ENCODE measurements around the gene NUTM1.
"Not testable (repeated sequence)": the region's sequence is repeated elsewhere in the genome, so short reads cannot be mapped to it uniquely, and the experiment has no call there.

Gene NUTM1

DNA sequence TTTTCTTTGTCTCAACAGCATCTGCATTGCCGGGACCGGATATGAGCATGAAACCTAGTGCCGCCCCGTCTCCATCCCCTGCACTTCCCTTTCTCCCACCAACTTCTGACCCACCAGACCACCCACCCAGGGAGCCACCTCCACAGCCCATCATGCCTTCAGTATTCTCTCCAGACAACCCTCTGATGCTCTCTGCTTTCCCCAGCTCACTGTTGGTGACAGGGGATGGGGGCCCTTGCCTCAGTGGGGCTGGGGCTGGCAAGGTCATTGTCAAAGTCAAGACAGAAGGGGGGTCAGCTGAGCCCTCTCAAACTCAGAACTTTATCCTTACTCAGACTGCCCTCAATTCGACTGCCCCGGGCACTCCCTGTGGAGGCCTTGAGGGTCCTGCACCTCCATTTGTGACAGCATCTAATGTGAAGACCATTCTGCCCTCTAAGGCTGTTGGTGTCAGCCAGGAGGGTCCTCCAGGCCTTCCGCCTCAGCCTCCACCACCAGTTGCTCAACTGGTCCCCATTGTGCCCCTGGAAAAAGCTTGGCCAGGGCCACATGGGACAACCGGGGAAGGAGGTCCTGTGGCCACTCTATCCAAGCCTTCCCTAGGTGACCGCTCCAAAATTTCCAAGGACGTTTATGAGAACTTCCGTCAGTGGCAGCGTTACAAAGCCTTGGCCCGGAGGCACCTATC is 5.0 kb downstream of the NUTM1 start:
- Histone ChIP-seq H3K9ac (ENCODE audit: low read depth, low read length) (no peak overlapping the region), H3K9me3 (ENCODE audit: control insufficient read depth, insufficient read depth, low read length) (no peaks in the 10 kb centered on the region), H3K36me3 (ENCODE audit: insufficient read depth, low read length) (no peaks in the 10 kb centered on the region)

DNA sequence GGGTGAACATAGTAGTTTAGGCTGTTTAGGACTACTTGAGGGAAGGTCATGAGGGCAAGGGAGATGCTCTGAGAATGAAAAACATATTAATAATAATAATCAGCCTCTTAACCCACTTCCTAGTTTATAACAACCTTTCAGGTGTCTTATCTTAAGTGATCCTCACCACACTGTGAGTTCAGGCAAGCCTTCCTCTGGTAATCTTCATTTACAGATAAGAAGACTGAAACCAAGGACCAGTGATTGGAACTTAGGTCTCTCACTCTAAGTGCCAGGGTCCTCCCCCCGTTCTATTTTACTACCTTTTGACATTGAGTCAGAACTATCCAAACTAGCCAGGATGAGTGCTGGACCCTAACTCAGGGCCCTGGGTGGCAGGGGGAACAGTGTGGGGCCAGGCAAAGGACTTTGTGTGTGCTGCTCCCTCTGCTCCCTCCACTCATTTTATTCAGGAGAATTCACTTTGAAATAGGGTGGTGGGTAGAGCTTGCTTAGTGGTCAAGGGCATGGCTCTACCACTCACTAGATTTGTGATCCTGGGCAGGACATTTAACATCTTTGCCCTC is 5.7 kb downstream of the NUTM1 start:
- H3K4me1 ChIP-seq (ENCODE audit: insufficient read depth, low read length) = no peaks in the 10 kb centered on the region
- H3K36me3 ChIP-seq (ENCODE audit: insufficient read depth, low read length) = no peaks in the 10 kb centered on the region
- no peak overlapping the region for H3K9ac ChIP-seq (ENCODE audit: low read depth, low read length)
- no peaks in the 10 kb centered on the region for H3K9me3 ChIP-seq (ENCODE audit: control insufficient read depth, insufficient read depth, low read length)

More for the DNA sequence above, 5.0 kb downstream of the NUTM1 start:
- H3K4me1 ChIP-seq (ENCODE audit: insufficient read depth, low read length) = no peaks in the 10 kb centered on the region

DNA sequence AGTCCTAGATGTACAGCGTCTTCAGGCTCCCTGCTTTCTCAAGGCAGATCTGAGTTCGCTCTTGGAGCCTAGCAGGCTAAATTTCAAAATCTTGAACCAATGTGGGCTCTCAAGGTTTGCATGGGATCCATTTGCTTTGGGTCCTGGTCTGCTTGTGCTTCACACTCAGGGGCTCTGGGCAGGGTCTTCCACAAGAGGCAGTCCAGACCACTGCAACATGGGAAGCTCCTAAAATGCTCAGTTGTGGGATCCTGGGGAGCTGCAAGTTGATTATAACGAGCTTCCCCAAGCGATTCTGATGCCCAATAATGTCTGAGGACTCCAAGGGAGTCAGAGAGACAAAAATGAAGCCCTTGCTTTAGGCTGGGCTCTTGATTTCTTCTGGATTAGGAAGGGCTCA is 6.7 kb downstream of the NUTM1 start:
- H3K9ac ChIP-seq (ENCODE audit: low read depth, low read length) = no peak overlapping the region
- H3K4me1 ChIP-seq (ENCODE audit: insufficient read depth, low read length) = no peaks in the 10 kb centered on the region
- no peaks in the 10 kb centered on the region for H3K9me3 ChIP-seq (ENCODE audit: control insufficient read depth, insufficient read depth, low read length)
- no peaks in the 10 kb centered on the region for H3K36me3 ChIP-seq (ENCODE audit: insufficient read depth, low read length)

DNA sequence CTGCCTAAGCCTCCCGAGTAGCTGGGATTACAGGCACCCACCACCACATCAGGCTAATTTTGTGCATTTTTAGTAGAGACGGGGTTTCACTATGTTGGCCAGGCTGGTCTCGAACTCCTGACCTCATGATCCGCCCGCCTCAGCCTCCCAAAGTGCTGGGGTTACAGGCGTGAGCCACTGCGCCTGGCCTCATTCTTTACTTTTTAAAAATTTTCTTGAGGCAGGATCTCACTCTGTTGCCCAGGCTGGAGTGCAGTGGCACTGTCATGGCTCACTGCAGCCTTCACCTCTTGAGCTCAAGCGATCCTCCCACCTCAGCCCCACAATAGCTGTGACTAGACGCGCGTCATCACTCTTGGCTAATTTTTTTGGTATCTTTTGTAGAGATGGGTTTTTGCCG is 9.9 kb downstream of the NUTM1 start:
- H3K36me3 ChIP-seq (ENCODE audit: insufficient read depth, low read length); H3K9me3 ChIP-seq (ENCODE audit: control insufficient read depth, insufficient read depth, low read length); H3K4me1 ChIP-seq (ENCODE audit: insufficient read depth, low read length); H3K9ac ChIP-seq (ENCODE audit: low read depth, low read length): not testable (repeated sequence)

DNA sequence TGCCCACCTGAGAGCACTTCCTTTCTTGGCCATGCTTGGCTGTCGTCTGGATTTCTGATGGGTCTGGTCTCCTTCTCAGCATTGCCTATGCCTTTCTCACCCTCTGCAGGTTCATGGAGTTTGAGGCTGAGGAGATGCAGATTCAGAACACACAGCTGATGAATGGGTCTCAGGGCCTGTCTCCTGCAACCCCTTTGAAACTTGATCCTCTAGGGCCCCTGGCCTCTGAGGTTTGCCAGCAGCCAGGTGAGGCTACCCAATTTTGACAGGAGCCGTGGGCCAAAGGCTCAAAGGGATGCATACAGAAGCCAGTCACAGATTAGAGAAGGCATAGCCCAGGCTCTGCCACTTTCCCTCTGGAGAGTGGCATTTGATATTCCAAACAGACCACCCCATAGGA is 10.5 kb downstream of the NUTM1 start:
- H3K4me1 ChIP-seq (ENCODE audit: insufficient read depth, low read length) = no peaks in the 10 kb centered on the region
- H3K36me3 ChIP-seq (ENCODE audit: insufficient read depth, low read length) = peaks cover 4% of the 10 kb centered on the region; the same call in 1 of the 2 replicates
- no peak overlapping the region for H3K9ac ChIP-seq (ENCODE audit: low read depth, low read length)
- H3K9me3 ChIP-seq (ENCODE audit: control insufficient read depth, insufficient read depth, low read length) = no peaks in the 10 kb centered on the region

DNA sequence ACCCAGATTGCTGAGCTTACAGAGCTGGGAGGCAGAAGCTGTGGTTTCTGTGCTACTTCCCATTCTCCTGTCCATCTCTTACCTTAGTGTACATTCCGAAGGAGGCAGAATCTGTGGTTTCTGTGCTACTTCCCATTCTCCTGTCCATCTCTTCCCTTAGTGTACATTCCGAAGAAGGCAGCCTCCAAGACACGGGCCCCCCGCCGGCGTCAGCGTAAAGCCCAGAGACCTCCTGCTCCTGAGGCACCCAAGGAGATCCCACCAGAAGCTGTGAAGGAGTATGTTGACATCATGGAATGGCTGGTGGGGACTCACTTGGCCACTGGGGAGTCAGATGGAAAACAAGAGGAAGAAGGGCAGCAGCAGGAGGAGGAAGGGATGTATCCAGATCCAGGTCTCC is 11.2 kb downstream of the NUTM1 start:
- Histone ChIP-seq H3K9me3 (ENCODE audit: control insufficient read depth, insufficient read depth, low read length) (no peaks in the 10 kb centered on the region), H3K9ac (ENCODE audit: low read depth, low read length) (no peak overlapping the region), H3K4me1 (ENCODE audit: insufficient read depth, low read length) (no peaks in the 10 kb centered on the region), H3K36me3 (ENCODE audit: insufficient read depth, low read length) (peaks cover 9% of the 10 kb centered on the region; the same call in 1 of the 2 replicates)

DNA sequence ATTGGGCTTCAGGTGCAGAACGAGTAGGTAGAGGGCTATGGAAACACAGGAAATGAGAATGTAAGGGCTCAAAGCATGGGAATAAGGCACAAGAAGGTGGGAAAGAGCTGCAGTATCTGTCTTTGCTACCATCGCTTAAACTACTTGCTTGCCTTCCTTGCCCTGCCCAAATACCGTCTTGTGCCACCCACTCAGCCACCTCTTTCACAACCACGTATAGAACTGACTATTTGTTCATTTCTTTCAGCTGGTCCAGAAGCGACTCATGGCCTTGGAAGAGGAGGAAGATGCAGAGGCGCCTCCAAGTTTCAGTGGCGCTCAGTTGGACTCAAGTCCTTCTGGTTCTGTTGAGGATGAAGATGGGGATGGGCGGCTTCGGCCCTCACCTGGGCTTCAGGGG is 12.1 kb downstream of the NUTM1 start:
- no peaks in the 10 kb centered on the region for H3K4me1 ChIP-seq (ENCODE audit: insufficient read depth, low read length)
- no peaks in the 10 kb centered on the region for H3K9me3 ChIP-seq (ENCODE audit: control insufficient read depth, insufficient read depth, low read length)
- H3K36me3 ChIP-seq (ENCODE audit: insufficient read depth, low read length) = peaks cover 11% of the 10 kb centered on the region; the same call in 1 of the 2 replicates
- no peak overlapping the region for H3K9ac ChIP-seq (ENCODE audit: low read depth, low read length)

DNA sequence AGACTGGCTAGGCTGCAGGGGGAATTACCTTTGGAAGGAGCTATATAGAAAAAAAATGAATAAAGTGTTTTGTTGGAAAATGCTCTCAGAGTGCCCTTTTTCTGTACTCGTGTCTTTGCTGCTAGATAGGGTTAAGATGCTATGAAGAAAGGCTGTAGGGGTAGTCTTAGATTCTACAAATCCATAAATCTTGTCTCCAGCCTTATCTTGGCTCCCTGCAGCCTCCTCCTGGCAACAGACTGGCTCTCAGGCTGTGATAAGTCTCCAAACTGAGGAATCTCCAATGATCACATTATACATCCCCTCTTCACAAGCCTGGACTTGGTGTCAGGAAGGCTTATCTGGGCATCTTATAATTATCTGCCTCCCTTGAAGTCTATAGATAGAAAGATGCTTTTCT is 14.5 kb downstream of the NUTM1 start:
- Histone ChIP-seq H3K4me1 (ENCODE audit: insufficient read depth, low read length) (no peaks in the 10 kb centered on the region), H3K9ac (ENCODE audit: low read depth, low read length) (no peak overlapping the region), H3K36me3 (ENCODE audit: insufficient read depth, low read length) (peaks cover 12% of the 10 kb centered on the region), H3K9me3 (ENCODE audit: control insufficient read depth, insufficient read depth, low read length) (no peaks in the 10 kb centered on the region)

DNA sequence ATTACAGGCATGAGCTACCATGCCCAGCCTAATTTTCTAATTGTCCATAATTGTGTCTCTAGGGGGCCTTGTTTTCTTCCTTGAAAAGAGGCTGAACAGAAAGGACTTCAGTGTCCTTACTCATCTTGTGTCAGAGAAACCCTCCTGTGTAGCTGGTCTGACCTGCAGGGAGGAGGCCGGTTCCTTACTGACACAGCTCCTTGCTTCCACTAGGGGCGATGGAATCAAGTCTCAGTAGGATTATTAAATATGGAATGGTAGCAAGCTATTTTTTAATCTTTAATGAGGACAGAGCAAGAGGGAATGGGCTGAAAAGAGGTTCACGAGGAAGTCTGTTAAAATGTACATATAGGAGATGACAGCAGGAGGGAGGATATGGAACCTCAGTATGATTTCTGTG is 15.3 kb downstream of the NUTM1 start:
- H3K9me3 ChIP-seq (ENCODE audit: control insufficient read depth, insufficient read depth, low read length) = no peaks in the 10 kb centered on the region
- peaks cover 19% of the 10 kb centered on the region for H3K36me3 ChIP-seq (ENCODE audit: insufficient read depth, low read length)
- H3K4me1 ChIP-seq (ENCODE audit: insufficient read depth, low read length) = no peaks in the 10 kb centered on the region
- no peak overlapping the region for H3K9ac ChIP-seq (ENCODE audit: low read depth, low read length)

DNA sequence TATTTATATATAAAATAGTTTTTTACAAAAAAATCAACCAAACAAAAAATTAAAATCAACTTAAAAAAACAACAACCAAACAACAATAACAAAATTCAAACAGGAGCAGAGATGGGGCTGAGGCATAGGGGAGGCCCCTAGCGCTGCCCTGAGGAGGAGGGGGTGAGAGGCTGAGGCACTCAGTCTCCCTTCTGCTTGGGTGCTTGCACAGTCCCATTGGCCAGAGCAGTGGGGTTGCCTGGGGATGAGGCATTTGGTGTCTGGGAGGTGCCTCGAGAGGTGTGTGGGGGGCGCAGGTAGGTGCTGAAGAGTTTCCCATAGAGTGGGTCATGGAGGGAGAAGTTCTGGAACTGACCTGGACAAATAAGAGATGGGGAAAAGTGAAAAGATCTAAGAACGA is 15.8 kb downstream of the NUTM1 start:
- H3K9me3 ChIP-seq (ENCODE audit: control insufficient read depth, insufficient read depth, low read length) = no peaks in the 10 kb centered on the region
- H3K36me3 ChIP-seq (ENCODE audit: insufficient read depth, low read length) = peaks cover 19% of the 10 kb centered on the region
- no peaks in the 10 kb centered on the region for H3K4me1 ChIP-seq (ENCODE audit: insufficient read depth, low read length)
- no peak overlapping the region for H3K9ac ChIP-seq (ENCODE audit: low read depth, low read length)

DNA sequence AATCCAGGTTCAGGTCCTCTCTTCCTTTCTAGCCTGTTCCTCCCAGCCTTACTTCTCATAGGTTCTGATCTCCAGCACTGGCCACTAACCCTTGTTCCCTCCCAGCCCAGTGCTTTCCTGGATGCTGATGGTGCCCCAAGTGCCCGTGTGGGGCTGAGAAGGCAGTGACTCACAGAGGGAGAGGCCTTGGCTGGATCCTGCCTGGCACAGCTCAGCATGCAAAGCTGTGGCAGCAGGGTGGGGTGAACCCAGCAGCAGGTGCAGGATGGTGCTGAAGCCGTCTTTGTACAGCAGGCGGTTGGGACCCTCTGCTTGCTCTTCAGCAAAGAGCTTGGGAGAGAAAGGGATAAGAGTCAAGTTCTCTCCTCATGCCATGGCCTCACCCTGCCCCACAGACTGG is 16.3 kb downstream of the NUTM1 start:
- Histone ChIP-seq H3K9ac (ENCODE audit: low read depth, low read length) (no peak overlapping the region), H3K4me1 (ENCODE audit: insufficient read depth, low read length) (no peaks in the 10 kb centered on the region), H3K9me3 (ENCODE audit: control insufficient read depth, insufficient read depth, low read length) (no peaks in the 10 kb centered on the region), H3K36me3 (ENCODE audit: insufficient read depth, low read length) (peaks cover 19% of the 10 kb centered on the region)

DNA sequence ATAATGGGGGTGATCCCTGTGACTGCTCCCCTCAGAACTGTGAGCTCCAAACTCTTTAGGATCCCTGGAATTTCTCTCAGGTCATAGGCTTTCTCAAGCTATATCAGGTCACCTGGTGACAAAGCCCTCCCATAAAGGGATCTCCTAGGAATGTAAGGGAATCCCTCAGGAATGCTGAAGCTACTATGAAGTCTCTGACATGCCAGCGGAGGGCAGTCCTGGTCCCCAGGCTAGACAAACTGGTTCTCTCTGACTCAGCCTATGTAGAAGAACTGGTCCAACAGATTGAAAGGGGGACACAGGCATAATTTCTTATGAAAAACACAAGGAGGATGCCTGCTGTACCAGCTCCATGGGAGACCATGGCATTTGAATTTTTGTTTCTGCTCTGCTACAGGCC is 17.2 kb downstream of the NUTM1 start:
- H3K9me3 ChIP-seq (ENCODE audit: control insufficient read depth, insufficient read depth, low read length) = no peaks in the 10 kb centered on the region
- H3K9ac ChIP-seq (ENCODE audit: low read depth, low read length) = no peak overlapping the region
- H3K4me1 ChIP-seq (ENCODE audit: insufficient read depth, low read length) = peaks cover 5% of the 10 kb centered on the region
- H3K36me3 ChIP-seq (ENCODE audit: insufficient read depth, low read length) = peaks cover 19% of the 10 kb centered on the region

DNA sequence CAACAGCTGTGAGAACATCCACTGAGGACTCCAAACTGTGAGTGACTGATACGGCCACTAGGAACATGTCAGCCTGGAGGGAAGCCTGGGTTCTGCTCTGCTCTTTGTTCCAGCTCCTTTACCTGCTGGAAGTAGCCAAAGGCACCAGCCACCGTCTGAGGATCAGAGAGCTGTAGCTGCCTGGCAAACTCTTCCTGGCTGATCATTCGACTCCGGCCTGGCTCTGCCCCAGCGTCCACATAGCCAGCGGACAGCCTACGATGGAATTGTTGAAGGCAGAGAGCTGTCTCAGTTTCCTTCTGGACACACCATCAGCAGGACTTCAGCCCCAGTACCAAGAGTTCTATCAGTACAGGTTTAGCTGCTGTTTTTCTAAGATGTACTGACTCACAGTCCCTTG is 18.2 kb downstream of the NUTM1 start:
- Histone ChIP-seq H3K9ac (ENCODE audit: low read depth, low read length) (no peak overlapping the region), H3K9me3 (ENCODE audit: control insufficient read depth, insufficient read depth, low read length) (no peaks in the 10 kb centered on the region), H3K36me3 (ENCODE audit: insufficient read depth, low read length) (peaks cover 19% of the 10 kb centered on the region), H3K4me1 (ENCODE audit: insufficient read depth, low read length) (peaks cover 12% of the 10 kb centered on the region)

DNA sequence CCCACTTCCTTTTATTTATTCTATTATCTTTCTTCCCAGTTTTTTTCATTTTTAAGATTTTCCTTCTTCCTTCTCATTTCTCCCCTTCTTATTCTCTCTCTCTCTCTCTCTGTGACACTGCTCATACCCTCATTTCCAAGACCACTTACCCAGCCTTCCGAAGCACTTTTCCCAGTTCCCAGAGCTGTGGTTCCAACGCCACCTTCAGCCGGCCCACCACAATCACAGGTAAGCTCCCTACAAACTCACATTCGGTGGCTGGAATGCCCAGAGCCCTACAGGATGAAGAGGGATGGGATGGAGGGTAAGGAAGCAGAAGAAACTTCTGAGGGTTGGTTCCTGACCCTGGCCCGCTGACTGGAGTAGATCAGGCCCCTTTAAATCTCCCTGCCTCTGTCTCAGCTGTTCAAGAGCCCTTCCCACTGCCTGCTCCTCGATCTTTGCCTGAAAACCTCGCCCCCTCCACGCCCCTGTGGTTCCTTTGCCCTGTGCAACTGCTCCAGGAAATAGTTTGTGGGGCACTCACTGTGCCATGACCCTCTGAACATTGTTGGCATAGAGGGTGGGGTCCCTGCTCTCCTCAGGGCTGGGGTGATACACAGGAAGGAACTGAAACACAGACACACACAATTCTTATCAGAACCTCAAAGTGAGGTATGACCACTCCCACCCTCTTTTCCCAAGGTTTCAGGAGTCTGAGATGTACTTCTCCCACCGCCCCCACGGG is 19.1 kb downstream of the NUTM1 start:
- no peak overlapping the region for H3K9ac ChIP-seq (ENCODE audit: low read depth, low read length)

DNA sequence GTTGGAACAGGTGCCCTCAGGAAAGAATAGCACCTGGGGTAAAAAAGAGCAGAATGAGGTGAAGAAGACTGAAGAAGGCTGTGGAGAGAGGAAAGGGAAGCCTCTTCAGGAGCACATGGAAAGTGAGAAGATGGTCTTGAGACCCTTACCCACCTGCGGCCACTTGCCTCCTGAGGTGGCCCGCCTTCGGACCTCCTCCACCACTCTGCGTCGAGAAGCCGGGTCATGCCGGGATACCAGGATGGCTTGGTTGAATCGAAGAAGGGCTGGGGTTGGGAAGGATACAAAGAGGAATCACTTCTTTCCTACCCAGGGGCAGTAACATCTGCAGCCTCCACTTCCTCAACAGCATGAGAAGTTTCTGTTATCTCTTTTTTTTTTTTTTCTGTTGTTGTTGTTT is 20.9 kb downstream of the NUTM1 start:
- Histone ChIP-seq H3K9me3 (ENCODE audit: control insufficient read depth, insufficient read depth, low read length) (no peaks in the 10 kb centered on the region), H3K4me1 (ENCODE audit: insufficient read depth, low read length) (peaks cover 12% of the 10 kb centered on the region), H3K36me3 (ENCODE audit: insufficient read depth, low read length) (peaks cover 13% of the 10 kb centered on the region), H3K9ac (ENCODE audit: low read depth, low read length) (no peak overlapping the region)

More for the DNA sequence above, 19.1 kb downstream of the NUTM1 start:
- Histone ChIP-seq H3K4me1 (ENCODE audit: insufficient read depth, low read length) (peaks cover 12% of the 10 kb centered on the region), H3K9me3 (ENCODE audit: control insufficient read depth, insufficient read depth, low read length) (no peaks in the 10 kb centered on the region), H3K36me3 (ENCODE audit: insufficient read depth, low read length) (peaks cover 19% of the 10 kb centered on the region)

Measured in ES-I3 (cell line).